HEK293 (cell line): ENCODE data around the gene CHRNA4.

Source experiments
- CTCF ChIA-PET: fragments of 350-600 bp; formaldehyde crosslinking; extraction: SDS; loops from one replicate; lab custom pipeline; 2021; ENCODE audit warnings: antibody characterized with exemption; lab: Yijun Ruan, JAX
- POLR2A ChIA-PET: fragments of 300-600 bp; formaldehyde crosslinking; extraction: SDS; loops from one replicate; lab custom pipeline; 2020; ENCODE audit warnings: antibody characterized with exemption, inconsistent platforms; lab: Yijun Ruan, JAX
- H3K27ac ChIP-seq: fragments of 200-500 bp; sonication (Bioruptor generic); 2 replicates; pipeline ENCODE4 v1.5.1; 2014; ENCODE audit warnings: low read depth, low read length, control low read depth, inconsistent platforms; ENCODE audit errors: extremely low read depth
- H3K36me3 ChIP-seq, 2 experiments: fragments of 200-500 bp in 1 of 2; sonication (Bioruptor generic) in 1 of 2; 1 replicate in 1 of 2; 2 replicates in 1 of 2; pipeline ENCODE4 v1.5.1; 2014 to 2017; ENCODE audit warnings: inconsistent platforms in 2 of 2, low read length in 2 of 2; ENCODE audit not compliant: control insufficient read depth in 2 of 2, insufficient read depth in 1 of 2
- H3K4me1 ChIP-seq: fragments of 200-500 bp; sonication (Bioruptor generic); 2 replicates; pipeline ENCODE4 v1.5.1; 2014; ENCODE audit warnings: mild to moderate bottlenecking, low read length, inconsistent platforms; ENCODE audit not compliant: control insufficient read depth, insufficient read depth
- H3K4me3 ChIP-seq: 2 replicates; pipeline ENCODE4 v1.5.1; 2011; ENCODE audit warnings: low read depth, mild to moderate bottlenecking, control low read depth, low read length, moderate library complexity
- H3K9me3 ChIP-seq: fragments of 200-500 bp; sonication (Bioruptor generic); 2 replicates; pipeline ENCODE4 v1.5.1; 2014; ENCODE audit warnings: low read depth, low read length, inconsistent platforms; ENCODE audit not compliant: control insufficient read depth, insufficient read depth
- BCL11B ChIP-seq: fragments of 450-650 bp; formaldehyde crosslinking; IDR thresholded peaks from 2 replicates; pipeline ENCODE4 v1.5.1; 2016; ENCODE audit warnings: low read depth, missing biosample characterization, missing genetic modification characterization
- FEZF1 ChIP-seq: fragments of 450-650 bp; formaldehyde crosslinking; IDR thresholded peaks from 2 replicates; pipeline ENCODE4 v1.5.1; 2016; ENCODE audit warnings: missing biosample characterization, missing genetic modification characterization
- GLIS1 ChIP-seq: fragments of 450-650 bp; formaldehyde crosslinking; IDR thresholded peaks from 2 replicates; pipeline ENCODE4 v1.5.1; 2016; ENCODE audit warnings: missing biosample characterization, missing genetic modification characterization
- GLIS2 ChIP-seq: fragments of 450-650 bp; formaldehyde crosslinking; IDR thresholded peaks from 2 replicates; pipeline ENCODE4 v1.5.1; 2016; ENCODE audit warnings: missing biosample characterization, missing genetic modification characterization
- KLF1 ChIP-seq: fragments of 450-650 bp; formaldehyde crosslinking; IDR thresholded peaks from 2 replicates; pipeline ENCODE4 v1.5.1; 2016; ENCODE audit warnings: missing biosample characterization, missing genetic modification characterization
- TRIM28 ChIP-seq: IDR thresholded peaks from 2 replicates; pipeline ENCODE4 v1.6.1; 2011; ENCODE audit warnings: low read length, control low read depth, borderline replicate concordance
- YY2 ChIP-seq: fragments of 450-650 bp; formaldehyde crosslinking; IDR thresholded peaks from 2 replicates; pipeline ENCODE4 v1.5.1; 2016; ENCODE audit warnings: missing biosample characterization, missing genetic modification characterization
- ZIC2 ChIP-seq: fragments of 450-650 bp; formaldehyde crosslinking; IDR thresholded peaks from 2 replicates; pipeline ENCODE4 v1.5.1; 2016; ENCODE audit warnings: missing biosample characterization, missing genetic modification characterization
- ZNF660 ChIP-seq: fragments of 450-650 bp; IDR thresholded peaks from 2 replicates; pipeline ENCODE4 v1.5.1; 2018; ENCODE audit warnings: missing biosample characterization, mild to moderate bottlenecking, missing genetic modification characterization
- ZNF677 ChIP-seq: fragments of 450-650 bp; IDR thresholded peaks from 2 replicates; pipeline ENCODE4 v1.5.0; 2018; ENCODE audit warnings: missing biosample characterization, mild to moderate bottlenecking, missing genetic modification characterization, moderate library complexity
- TF ChIP-seq, protein P1 (sequence below): fragments of 450-650 bp; formaldehyde crosslinking; IDR thresholded peaks from 2 replicates; pipeline ENCODE4 v1.5.1; 2016; ENCODE audit warnings: missing biosample characterization, missing genetic modification characterization
- TF ChIP-seq, protein P2 (sequence below): fragments of 450-650 bp; formaldehyde crosslinking; IDR thresholded peaks from 2 replicates; pipeline ENCODE4 v1.5.1; 2016; ENCODE audit warnings: missing biosample characterization, missing genetic modification characterization
- TF ChIP-seq, protein P3 (sequence below): fragments of 450-650 bp; formaldehyde crosslinking; IDR thresholded peaks from 2 replicates; pipeline ENCODE4 v1.5.1; 2016; ENCODE audit warnings: missing biosample characterization, missing genetic modification characterization, borderline replicate concordance
- TF ChIP-seq, protein P4 (sequence below): fragments of 450-650 bp; formaldehyde crosslinking; IDR thresholded peaks from 2 replicates; pipeline ENCODE4 v1.5.1; 2016; ENCODE audit warnings: missing biosample characterization, missing genetic modification characterization

CHRNA4 gene

DNA sequence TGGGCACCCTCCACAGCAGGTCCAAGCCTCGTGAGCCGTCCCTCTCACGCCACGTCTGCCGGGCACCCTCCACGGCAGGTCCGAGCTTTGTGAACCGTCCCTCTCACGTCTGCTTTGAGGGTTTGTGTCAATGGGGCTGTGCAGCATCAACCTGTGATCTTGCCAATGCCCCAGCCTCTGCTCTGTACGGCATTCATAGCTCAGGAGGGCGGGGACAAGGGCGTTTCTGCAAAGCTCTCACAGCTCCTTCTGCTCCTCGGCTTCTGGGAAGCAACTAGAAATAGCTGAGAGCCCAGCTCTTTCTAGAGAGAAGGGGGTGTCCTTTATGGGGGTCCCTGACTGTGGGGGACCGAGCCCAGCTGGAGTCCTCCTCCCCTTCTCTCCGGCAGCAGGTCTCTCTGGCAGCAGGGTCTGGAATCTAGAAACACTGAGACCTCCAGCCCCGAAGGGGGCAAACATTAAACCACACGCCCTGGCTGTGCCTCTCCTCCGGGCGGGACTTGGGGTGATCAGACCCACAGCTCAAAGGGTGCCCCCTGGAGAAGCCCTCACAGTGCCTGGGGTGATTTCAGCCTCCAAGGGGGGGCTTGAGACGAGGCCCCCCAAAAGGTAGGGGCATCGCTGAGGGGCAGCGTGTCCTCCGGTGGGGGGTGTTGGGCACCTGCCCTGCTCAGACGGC is 41.2 kb upstream of the CHRNA4 start:
- Histone ChIP-seq H3K4me3 (no peak overlapping the region), H3K4me1 (no peaks in the 10 kb centered on the region), H3K9me3 (no peaks in the 10 kb centered on the region), H3K27ac (no peak overlapping the region), H3K36me3 (no peaks in the 10 kb centered on the region)
- no peak for TF ChIP-seq ZNF660 (tag by site-specific recombination)
- TF ChIP-seq, protein P1, sequence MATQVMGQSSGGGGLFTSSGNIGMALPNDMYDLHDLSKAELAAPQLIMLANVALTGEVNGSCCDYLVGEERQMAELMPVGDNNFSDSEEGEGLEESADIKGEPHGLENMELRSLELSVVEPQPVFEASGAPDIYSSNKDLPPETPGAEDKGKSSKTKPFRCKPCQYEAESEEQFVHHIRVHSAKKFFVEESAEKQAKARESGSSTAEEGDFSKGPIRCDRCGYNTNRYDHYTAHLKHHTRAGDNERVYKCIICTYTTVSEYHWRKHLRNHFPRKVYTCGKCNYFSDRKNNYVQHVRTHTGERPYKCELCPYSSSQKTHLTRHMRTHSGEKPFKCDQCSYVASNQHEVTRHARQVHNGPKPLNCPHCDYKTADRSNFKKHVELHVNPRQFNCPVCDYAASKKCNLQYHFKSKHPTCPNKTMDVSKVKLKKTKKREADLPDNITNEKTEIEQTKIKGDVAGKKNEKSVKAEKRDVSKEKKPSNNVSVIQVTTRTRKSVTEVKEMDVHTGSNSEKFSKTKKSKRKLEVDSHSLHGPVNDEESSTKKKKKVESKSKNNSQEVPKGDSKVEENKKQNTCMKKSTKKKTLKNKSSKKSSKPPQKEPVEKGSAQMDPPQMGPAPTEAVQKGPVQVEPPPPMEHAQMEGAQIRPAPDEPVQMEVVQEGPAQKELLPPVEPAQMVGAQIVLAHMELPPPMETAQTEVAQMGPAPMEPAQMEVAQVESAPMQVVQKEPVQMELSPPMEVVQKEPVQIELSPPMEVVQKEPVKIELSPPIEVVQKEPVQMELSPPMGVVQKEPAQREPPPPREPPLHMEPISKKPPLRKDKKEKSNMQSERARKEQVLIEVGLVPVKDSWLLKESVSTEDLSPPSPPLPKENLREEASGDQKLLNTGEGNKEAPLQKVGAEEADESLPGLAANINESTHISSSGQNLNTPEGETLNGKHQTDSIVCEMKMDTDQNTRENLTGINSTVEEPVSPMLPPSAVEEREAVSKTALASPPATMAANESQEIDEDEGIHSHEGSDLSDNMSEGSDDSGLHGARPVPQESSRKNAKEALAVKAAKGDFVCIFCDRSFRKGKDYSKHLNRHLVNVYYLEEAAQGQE = no peak
- peak; percentile 88 for TF ChIP-seq KLF1 (tag by site-specific recombination)
- no peak for TF ChIP-seq YY2 (tag by site-specific recombination)
- TF ChIP-seq, protein P2, sequence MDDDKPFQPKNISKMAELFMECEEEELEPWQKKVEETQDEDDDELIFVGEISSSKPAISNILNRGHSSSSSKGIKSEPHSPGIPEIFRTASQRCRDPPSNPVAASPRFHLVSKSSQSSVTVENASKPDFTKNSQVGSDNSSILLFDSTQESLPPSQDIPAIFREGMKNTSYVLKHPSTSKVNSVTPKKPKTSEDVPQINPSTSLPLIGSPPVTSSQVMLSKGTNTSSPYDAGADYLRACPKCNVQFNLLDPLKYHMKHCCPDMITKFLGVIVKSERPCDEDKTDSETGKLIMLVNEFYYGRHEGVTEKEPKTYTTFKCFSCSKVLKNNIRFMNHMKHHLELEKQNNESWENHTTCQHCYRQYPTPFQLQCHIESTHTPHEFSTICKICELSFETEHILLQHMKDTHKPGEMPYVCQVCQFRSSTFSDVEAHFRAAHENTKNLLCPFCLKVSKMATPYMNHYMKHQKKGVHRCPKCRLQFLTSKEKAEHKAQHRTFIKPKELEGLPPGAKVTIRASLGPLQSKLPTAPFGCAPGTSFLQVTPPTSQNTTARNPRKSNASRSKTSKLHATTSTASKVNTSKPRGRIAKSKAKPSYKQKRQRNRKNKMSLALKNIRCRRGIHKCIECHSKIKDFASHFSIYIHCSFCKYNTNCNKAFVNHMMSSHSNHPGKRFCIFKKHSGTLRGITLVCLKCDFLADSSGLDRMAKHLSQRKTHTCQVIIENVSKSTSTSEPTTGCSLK (tag by site-specific recombination) = no peak
- TF ChIP-seq GLIS2 = peak; percentile 80; the same call in 1 of the 2 replicates
- TF ChIP-seq, protein P3, sequence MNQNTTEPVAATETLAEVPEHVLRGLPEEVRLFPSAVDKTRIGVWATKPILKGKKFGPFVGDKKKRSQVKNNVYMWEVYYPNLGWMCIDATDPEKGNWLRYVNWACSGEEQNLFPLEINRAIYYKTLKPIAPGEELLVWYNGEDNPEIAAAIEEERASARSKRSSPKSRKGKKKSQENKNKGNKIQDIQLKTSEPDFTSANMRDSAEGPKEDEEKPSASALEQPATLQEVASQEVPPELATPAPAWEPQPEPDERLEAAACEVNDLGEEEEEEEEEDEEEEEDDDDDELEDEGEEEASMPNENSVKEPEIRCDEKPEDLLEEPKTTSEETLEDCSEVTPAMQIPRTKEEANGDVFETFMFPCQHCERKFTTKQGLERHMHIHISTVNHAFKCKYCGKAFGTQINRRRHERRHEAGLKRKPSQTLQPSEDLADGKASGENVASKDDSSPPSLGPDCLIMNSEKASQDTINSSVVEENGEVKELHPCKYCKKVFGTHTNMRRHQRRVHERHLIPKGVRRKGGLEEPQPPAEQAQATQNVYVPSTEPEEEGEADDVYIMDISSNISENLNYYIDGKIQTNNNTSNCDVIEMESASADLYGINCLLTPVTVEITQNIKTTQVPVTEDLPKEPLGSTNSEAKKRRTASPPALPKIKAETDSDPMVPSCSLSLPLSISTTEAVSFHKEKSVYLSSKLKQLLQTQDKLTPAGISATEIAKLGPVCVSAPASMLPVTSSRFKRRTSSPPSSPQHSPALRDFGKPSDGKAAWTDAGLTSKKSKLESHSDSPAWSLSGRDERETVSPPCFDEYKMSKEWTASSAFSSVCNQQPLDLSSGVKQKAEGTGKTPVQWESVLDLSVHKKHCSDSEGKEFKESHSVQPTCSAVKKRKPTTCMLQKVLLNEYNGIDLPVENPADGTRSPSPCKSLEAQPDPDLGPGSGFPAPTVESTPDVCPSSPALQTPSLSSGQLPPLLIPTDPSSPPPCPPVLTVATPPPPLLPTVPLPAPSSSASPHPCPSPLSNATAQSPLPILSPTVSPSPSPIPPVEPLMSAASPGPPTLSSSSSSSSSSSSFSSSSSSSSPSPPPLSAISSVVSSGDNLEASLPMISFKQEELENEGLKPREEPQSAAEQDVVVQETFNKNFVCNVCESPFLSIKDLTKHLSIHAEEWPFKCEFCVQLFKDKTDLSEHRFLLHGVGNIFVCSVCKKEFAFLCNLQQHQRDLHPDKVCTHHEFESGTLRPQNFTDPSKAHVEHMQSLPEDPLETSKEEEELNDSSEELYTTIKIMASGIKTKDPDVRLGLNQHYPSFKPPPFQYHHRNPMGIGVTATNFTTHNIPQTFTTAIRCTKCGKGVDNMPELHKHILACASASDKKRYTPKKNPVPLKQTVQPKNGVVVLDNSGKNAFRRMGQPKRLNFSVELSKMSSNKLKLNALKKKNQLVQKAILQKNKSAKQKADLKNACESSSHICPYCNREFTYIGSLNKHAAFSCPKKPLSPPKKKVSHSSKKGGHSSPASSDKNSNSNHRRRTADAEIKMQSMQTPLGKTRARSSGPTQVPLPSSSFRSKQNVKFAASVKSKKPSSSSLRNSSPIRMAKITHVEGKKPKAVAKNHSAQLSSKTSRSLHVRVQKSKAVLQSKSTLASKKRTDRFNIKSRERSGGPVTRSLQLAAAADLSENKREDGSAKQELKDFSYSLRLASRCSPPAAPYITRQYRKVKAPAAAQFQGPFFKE (tag by site-specific recombination) = no peak
- TF ChIP-seq ZNF677 (tag by site-specific recombination) = no peak
- TF ChIP-seq, protein P4, sequence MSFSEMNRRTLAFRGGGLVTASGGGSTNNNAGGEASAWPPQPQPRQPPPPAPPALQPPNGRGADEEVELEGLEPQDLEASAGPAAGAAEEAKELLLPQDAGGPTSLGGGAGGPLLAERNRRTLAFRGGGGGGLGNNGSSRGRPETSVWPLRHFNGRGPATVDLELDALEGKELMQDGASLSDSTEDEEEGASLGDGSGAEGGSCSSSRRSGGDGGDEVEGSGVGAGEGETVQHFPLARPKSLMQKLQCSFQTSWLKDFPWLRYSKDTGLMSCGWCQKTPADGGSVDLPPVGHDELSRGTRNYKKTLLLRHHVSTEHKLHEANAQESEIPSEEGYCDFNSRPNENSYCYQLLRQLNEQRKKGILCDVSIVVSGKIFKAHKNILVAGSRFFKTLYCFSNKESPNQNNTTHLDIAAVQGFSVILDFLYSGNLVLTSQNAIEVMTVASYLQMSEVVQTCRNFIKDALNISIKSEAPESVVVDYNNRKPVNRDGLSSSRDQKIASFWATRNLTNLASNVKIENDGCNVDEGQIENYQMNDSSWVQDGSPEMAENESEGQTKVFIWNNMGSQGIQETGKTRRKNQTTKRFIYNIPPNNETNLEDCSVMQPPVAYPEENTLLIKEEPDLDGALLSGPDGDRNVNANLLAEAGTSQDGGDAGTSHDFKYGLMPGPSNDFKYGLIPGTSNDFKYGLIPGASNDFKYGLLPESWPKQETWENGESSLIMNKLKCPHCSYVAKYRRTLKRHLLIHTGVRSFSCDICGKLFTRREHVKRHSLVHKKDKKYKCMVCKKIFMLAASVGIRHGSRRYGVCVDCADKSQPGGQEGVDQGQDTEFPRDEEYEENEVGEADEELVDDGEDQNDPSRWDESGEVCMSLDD = peak; percentile 20; the same call in 1 of the 2 replicates
- no peak for TF ChIP-seq BCL11B (tag by site-specific recombination)
- TF ChIP-seq FEZF1 = no peak
- TF ChIP-seq GLIS1 = peak; percentile 71
- 0 out of 2 replicates have a peak, but pooled peaks have one; percentile 12 for TF ChIP-seq ZIC2
- TF ChIP-seq TRIM28 = no peak
- ChIA-PET POLR2A (no interaction called here), CTCF (interaction anchor here (1.6 to 1.9 kb wide), 2 partner anchors 21 to 93 kb away, joined by 4 to 5 read pairs; no protein-coding TSS in a partner anchor)
